ENCODE results near the gene SPATA2L.

DNA sequence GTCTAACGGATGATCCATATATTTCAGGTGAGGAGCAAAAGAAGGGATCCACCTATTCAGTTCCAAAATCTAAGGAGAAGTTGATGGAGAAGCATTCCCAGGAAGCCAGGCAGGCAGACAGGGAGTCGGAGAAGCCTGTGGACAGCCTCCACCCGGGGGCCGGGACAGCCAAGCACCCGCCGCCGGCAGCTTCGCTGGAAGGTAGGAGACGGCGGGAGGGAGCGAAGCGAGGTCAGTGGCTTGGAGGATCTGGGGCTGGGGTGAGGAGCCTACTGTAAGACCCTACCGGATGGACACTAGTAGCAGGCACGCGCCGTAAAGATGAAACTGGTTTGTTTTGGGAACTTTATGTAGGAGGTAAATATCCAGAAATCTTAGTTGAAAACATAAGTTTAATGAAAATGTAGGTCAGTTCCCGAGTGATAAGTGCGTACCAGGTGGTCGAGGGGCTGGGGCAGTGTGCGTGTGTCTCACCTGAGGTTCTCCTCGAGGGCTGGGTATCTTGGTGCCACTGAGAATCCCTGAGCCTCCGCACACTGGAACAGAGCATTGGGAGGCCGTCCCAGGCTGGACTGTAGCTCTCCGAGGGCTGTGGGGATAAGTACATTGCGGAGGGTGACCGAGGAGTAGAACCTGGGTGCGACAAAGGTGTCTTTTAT, 43.2 kb downstream of the SPATA2L start:
- TF ChIP-seq, protein P1, sequence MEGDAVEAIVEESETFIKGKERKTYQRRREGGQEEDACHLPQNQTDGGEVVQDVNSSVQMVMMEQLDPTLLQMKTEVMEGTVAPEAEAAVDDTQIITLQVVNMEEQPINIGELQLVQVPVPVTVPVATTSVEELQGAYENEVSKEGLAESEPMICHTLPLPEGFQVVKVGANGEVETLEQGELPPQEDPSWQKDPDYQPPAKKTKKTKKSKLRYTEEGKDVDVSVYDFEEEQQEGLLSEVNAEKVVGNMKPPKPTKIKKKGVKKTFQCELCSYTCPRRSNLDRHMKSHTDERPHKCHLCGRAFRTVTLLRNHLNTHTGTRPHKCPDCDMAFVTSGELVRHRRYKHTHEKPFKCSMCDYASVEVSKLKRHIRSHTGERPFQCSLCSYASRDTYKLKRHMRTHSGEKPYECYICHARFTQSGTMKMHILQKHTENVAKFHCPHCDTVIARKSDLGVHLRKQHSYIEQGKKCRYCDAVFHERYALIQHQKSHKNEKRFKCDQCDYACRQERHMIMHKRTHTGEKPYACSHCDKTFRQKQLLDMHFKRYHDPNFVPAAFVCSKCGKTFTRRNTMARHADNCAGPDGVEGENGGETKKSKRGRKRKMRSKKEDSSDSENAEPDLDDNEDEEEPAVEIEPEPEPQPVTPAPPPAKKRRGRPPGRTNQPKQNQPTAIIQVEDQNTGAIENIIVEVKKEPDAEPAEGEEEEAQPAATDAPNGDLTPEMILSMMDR (IDR thresholded peaks at IDR 0.05; ENCODE audit: insufficient read depth, low read depth, low read length), result no peak
- no peak for TF ChIP-seq EZH2 (IDR thresholded peaks at IDR 0.05; ENCODE audit: insufficient read depth, low read length)
